H9 (cell line): ENCODE results near the gene FNDC8. TPM values are rescaled to one million over a fixed set of nuclear protein-coding genes. Genes with fewer than 3 reads are reported as not detected.

Source experiments
- DNase-seq: peaks from one replicate; pipeline ENCODE4 v3.0.0-alpha.2; 2017
- H2AFZ ChIP-seq: one replicate; pipeline ENCODE4 v1.6.1; 2013; ENCODE audit warnings: mild to moderate bottlenecking, low read length, control low read depth, moderate library complexity
- H2AK5ac ChIP-seq: 2 replicates; pipeline ENCODE4 v1.6.1; 2013; ENCODE audit warnings: low read length, control low read depth, mixed read lengths; ENCODE audit not compliant: insufficient read length
- H2BK120ac ChIP-seq: one replicate; pipeline ENCODE4 v1.6.1; 2013; ENCODE audit warnings: low read depth, mild to moderate bottlenecking, low read length, control low read depth, inconsistent platforms; ENCODE audit not compliant: poor library complexity, severe bottlenecking
- H2BK12ac ChIP-seq: 2 replicates; pipeline ENCODE4 v1.6.1; 2013; ENCODE audit warnings: low read length, control low read depth, mixed read lengths, low read depth; ENCODE audit not compliant: insufficient read length
- H2BK15ac ChIP-seq: 2 replicates; pipeline ENCODE4 v1.6.1; 2013; ENCODE audit warnings: low read depth, low read length, control low read depth
- H2BK20ac ChIP-seq: one replicate; pipeline ENCODE4 v1.6.1; 2013; ENCODE audit warnings: low read depth, mild to moderate bottlenecking, low read length, control low read depth, inconsistent platforms; ENCODE audit not compliant: poor library complexity, severe bottlenecking
- H2BK5ac ChIP-seq: 2 replicates; pipeline ENCODE4 v1.6.1; 2013; ENCODE audit warnings: low read length, control low read depth, mixed read lengths; ENCODE audit not compliant: insufficient read length
- H3K14ac ChIP-seq: 2 replicates; pipeline ENCODE4 v1.6.1; 2013; ENCODE audit warnings: low read length, control low read depth; ENCODE audit not compliant: insufficient read depth
- H3K18ac ChIP-seq: 2 replicates; pipeline ENCODE4 v1.6.1; 2013; ENCODE audit warnings: low read depth, mild to moderate bottlenecking, mixed read lengths, low read length, control low read depth; ENCODE audit not compliant: insufficient read length
- H3K23ac ChIP-seq: 2 replicates; pipeline ENCODE4 v1.6.1; 2013; ENCODE audit warnings: low read length, control low read depth, mixed read lengths, low read depth; ENCODE audit not compliant: insufficient read length
- H3K23me2 ChIP-seq: 2 replicates; pipeline ENCODE4 v1.6.1; 2013; ENCODE audit warnings: low read depth, mild to moderate bottlenecking, mixed read lengths, low read length, control low read depth; ENCODE audit not compliant: insufficient read length, poor library complexity, severe bottlenecking
- H3K27ac ChIP-seq: 2 replicates; pipeline ENCODE4 v1.5.1; 2013; ENCODE audit warnings: low read length, control low read depth, mixed read lengths, low read depth; ENCODE audit not compliant: insufficient read length
- H3K27me3 ChIP-seq: 2 replicates; pipeline ENCODE4 v1.6.1; 2013; ENCODE audit warnings: low read length, control low read depth, inconsistent platforms; ENCODE audit not compliant: insufficient read depth
- H3K4ac ChIP-seq: 2 replicates; pipeline ENCODE4 v1.6.1; 2013; ENCODE audit warnings: low read depth, mild to moderate bottlenecking, control low read depth, inconsistent platforms, low read length, moderate library complexity
- H3K4me1 ChIP-seq: 2 replicates; pipeline ENCODE4 v1.6.1; 2013; ENCODE audit warnings: low read length, control low read depth, inconsistent platforms; ENCODE audit not compliant: insufficient read depth
- H3K4me2 ChIP-seq: 2 replicates; pipeline ENCODE4 v1.6.1; 2013; ENCODE audit warnings: low read length, control low read depth, mixed read lengths; ENCODE audit not compliant: insufficient read length, insufficient read depth
- H3K56ac ChIP-seq: 2 replicates; pipeline ENCODE4 v1.6.1; 2013; ENCODE audit warnings: low read depth, mild to moderate bottlenecking, mixed read lengths, low read length, control low read depth; ENCODE audit not compliant: insufficient read length
- H3K79me1 ChIP-seq: 2 replicates; pipeline ENCODE4 v1.6.1; 2013; ENCODE audit warnings: low read depth, mild to moderate bottlenecking, moderate library complexity, low read length, control low read depth, inconsistent platforms; ENCODE audit not compliant: insufficient read depth, poor library complexity, severe bottlenecking
- H3K79me2 ChIP-seq: 2 replicates; pipeline ENCODE4 v1.6.1; 2013; ENCODE audit warnings: low read length, control low read depth, inconsistent platforms; ENCODE audit not compliant: insufficient read depth
- H3K9ac ChIP-seq: 2 replicates; pipeline ENCODE4 v1.6.1; 2013; ENCODE audit warnings: low read length, control low read depth, mixed read lengths; ENCODE audit not compliant: insufficient read length; ENCODE audit errors: extremely low read depth
- H3K9me3 ChIP-seq: one replicate; pipeline ENCODE4 v1.6.1; 2013; ENCODE audit warnings: low read depth, low read length, inconsistent platforms; ENCODE audit not compliant: control insufficient read depth
- H3T11ph ChIP-seq: one replicate; pipeline ENCODE4 v1.6.1; 2013; ENCODE audit warnings: mild to moderate bottlenecking, low read length, control low read depth, inconsistent platforms
- H4K20me1 ChIP-seq: one replicate; pipeline ENCODE4 v1.6.1; 2013; ENCODE audit not compliant: control insufficient read depth, insufficient read length, insufficient read depth
- H4K5ac ChIP-seq: 2 replicates; pipeline ENCODE4 v1.6.1; 2013; ENCODE audit warnings: low read depth, mild to moderate bottlenecking, mixed read lengths, low read length, control low read depth; ENCODE audit not compliant: insufficient read length
- H4K8ac ChIP-seq: replicated peaks from 2 replicates; pipeline ENCODE4 v1.6.1; 2013; ENCODE audit warnings: low read length, control low read depth, mixed read lengths, low read depth; ENCODE audit not compliant: insufficient read length
- H4K91ac ChIP-seq: 2 replicates; pipeline ENCODE4 v1.6.1; 2013; ENCODE audit warnings: low read depth, mild to moderate bottlenecking, moderate library complexity, mixed read lengths, low read length, control low read depth; ENCODE audit not compliant: insufficient read length
- H3K27ac Mint-ChIP-seq, 3 experiments: 2 replicates in 2 of 3; 3 replicates in 1 of 3; pipeline ENCODE4 v1.8.0; 2020 to 2021; ENCODE audit warnings: mixed read lengths in 3 of 3, mild to moderate bottlenecking in 1 of 3, moderate library complexity in 1 of 3
- H3K27me3 Mint-ChIP-seq: 2 replicates; pipeline ENCODE4 v1.8.0; 2021; ENCODE audit warnings: low read depth, mild to moderate bottlenecking, moderate library complexity, mixed read lengths
- H3K36me3 Mint-ChIP-seq, 3 experiments: 2 replicates in 2 of 3; 3 replicates in 1 of 3; pipeline ENCODE4 v1.8.0; 2020 to 2021; ENCODE audit warnings: low read depth in 3 of 3, mixed read lengths in 3 of 3; ENCODE audit not compliant: insufficient read depth in 1 of 3
- H3K4me1 Mint-ChIP-seq, 2 experiments: 2 replicates each; pipeline ENCODE4 v1.8.0; 2020; ENCODE audit warnings: mixed read lengths in 2 of 2
- H3K4me3 Mint-ChIP-seq, 2 experiments: 2 replicates in 1 of 2; 3 replicates in 1 of 2; pipeline ENCODE4 v1.8.0; 2020 to 2021; ENCODE audit warnings: mild to moderate bottlenecking in 2 of 2, mixed read lengths in 2 of 2, moderate library complexity in 1 of 2
- H3K9me3 Mint-ChIP-seq, 2 experiments: 2 replicates in 1 of 2; 3 replicates in 1 of 2; pipeline ENCODE4 v1.8.0; 2020; ENCODE audit warnings: mild to moderate bottlenecking in 2 of 2, mixed read lengths in 2 of 2, moderate library complexity in 1 of 2
- WGBS: extraction: QIAGEN DNeasy Blood & Tissue Kit; methylation state at CpG from one replicate; pipeline ENCODE4 v1.1.7; 2013; ENCODE audit warnings: missing lambda C conversion rate, low lambda C conversion rate, mixed read lengths; ENCODE audit not compliant: insufficient read length; ENCODE audit errors: extremely low coverage; 5-methylcytosine and 5-hydroxymethylcytosine counted together
- total RNA-seq: library from RNA; stranded (reverse); gene quantifications from 2 replicates; pipeline ENCODE4 v1.2.1, GENCODE V29; 2021
- TF ChIP-seq, protein P1 (sequence below): fragments of 200-600 bp; sonication (generic); conservative IDR thresholded peaks from 3 replicates; pipeline ENCODE4 v1.8.0; 2021; ENCODE audit warnings: antibody characterized with exemption, mild to moderate bottlenecking

FNDC8 gene
- total RNA-seq, 1 experiment from 2014 or later: not detected

DNA sequence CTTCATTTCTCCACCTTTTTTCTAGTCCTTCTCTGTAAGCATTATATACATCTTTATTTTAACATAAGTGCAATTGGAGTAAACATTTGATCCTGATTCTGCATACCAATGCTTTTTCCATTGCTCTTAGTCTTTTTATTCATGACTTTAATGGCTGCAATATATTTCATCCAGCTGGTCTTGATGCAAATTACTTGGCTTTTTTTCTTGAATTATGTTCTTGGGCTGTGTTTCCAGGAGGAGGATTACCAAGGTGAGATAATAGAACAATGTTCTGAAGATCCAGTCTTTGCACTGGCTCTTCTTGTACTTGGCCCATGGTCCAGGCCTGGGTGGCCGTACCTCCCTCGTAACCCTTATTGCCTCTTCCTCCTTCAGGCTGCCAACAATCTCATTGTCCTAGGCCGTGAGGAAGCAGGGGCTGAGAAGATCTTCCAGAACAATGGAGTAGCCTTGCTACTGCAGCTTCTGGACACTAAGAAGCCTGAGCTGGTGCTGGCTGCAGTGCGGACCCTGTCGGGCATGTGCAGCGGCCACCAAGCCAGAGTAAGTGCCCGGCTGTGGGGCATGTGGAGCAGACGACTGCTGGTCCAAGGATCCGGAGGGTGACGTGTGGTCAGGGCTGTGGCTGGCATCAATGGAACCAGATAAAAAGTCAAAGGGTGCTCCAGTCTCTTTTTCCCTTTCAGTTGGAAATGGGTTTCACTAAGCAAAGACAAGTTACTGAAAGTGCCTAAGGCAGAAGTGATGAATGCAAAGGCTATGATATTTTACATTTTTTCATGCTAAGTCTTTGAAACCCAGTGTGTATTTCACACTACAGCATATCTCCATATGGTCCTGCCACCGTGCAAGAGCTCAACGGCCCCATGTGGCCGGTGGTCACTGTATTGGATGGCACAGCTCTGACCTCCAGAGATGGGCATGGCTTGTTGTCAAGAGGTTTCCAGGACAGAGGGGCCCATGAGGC, 33.1 kb downstream of the FNDC8 start:
- Histone ChIP-seq H2BK120ac (no peak overlapping the region), H4K91ac (no peak overlapping the region), H3K4ac (no peak overlapping the region), H3K56ac (no peak overlapping the region), H3K27ac (no peak overlapping the region), H4K8ac (no peak overlapping the region), H3T11ph (no peak overlapping the region), H3K23ac (no peak overlapping the region), H3K18ac (no peak overlapping the region), H2BK5ac (no peak overlapping the region), H3K9ac (no peak overlapping the region), H3K79me2 (no peaks in the 10 kb centered on the region), H2AFZ (no peak overlapping the region), H4K20me1 (no peaks in the 10 kb centered on the region), H3K27me3 (no peaks in the 10 kb centered on the region), H3K9me3 (no peaks in the 10 kb centered on the region), H3K4me2 (no peak overlapping the region), H2BK15ac (no peak overlapping the region), H3K79me1 (no peaks in the 10 kb centered on the region), H4K5ac (no peak overlapping the region), H3K23me2 (no peaks in the 10 kb centered on the region), H2AK5ac (no peak overlapping the region), H3K14ac (no peak overlapping the region), H3K4me1 (no peaks in the 10 kb centered on the region; the same call in 1 of the 2 replicates), H2BK20ac (no peak overlapping the region), H2BK12ac (no peak overlapping the region)
- Mint-ChIP-seq H3K4me1 (no peaks in the 10 kb centered on the region), H3K27me3 (peaks cover 2% of the 10 kb centered on the region), H3K9me3 (no peaks in the 10 kb centered on the region), H3K27ac (no peak overlapping the region), H3K36me3 (no peaks in the 10 kb centered on the region), H3K4me3 (no peak overlapping the region)
- DNase-seq: no peak
- TF ChIP-seq, protein P1, sequence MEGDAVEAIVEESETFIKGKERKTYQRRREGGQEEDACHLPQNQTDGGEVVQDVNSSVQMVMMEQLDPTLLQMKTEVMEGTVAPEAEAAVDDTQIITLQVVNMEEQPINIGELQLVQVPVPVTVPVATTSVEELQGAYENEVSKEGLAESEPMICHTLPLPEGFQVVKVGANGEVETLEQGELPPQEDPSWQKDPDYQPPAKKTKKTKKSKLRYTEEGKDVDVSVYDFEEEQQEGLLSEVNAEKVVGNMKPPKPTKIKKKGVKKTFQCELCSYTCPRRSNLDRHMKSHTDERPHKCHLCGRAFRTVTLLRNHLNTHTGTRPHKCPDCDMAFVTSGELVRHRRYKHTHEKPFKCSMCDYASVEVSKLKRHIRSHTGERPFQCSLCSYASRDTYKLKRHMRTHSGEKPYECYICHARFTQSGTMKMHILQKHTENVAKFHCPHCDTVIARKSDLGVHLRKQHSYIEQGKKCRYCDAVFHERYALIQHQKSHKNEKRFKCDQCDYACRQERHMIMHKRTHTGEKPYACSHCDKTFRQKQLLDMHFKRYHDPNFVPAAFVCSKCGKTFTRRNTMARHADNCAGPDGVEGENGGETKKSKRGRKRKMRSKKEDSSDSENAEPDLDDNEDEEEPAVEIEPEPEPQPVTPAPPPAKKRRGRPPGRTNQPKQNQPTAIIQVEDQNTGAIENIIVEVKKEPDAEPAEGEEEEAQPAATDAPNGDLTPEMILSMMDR: no peak
- WGBS: no CpG with 5 or more reads among the region's 13 CpGs
